Heart right ventricle (tissue), 16 donors: Measurements from ENCODE around the gene GAREM1. TPM values are rescaled to one million over a fixed set of nuclear protein-coding genes. Genes with fewer than 3 reads are reported as not detected.

Experiments used
- ATAC-seq, 8 donors: fragments of 200-7000 bp; cut with Tn5 transposase; one replicate each; pipeline ENCODE4 v1.9.1; 2020; ENCODE audit warnings: mild to moderate bottlenecking in 8 of 8, moderate library complexity in 8 of 8, moderate number of reproducible peaks in 1 of 8
- DNase-seq, 2 donors: peaks; one replicate each; pipeline ENCODE4 v3.0.0-alpha.2; 2020
- H3K27ac ChIP-seq, 10 donors: fragments of 200-600 bp; sonication (generic) in 2 of 10; one replicate each; pipeline versions ENCODE4 v1.5.0 to v1.8.0; 2020 to 2022; ENCODE audit warnings: mild to moderate bottlenecking in 3 of 10
- H3K27me3 ChIP-seq, 7 donors: fragments of 200-600 bp; one replicate each; pipeline ENCODE4 v1.8.0; 2021 to 2022; ENCODE audit warnings: mild to moderate bottlenecking in 2 of 7
- H3K36me3 ChIP-seq, 9 donors: fragments of 200-600 bp; sonication (generic) in 1 of 9; one replicate each; pipeline versions ENCODE4 v1.5.0 to v1.8.0; 2020 to 2022; ENCODE audit warnings: mild to moderate bottlenecking in 2 of 9
- H3K4me1 ChIP-seq, 9 donors: fragments of 200-600 bp; sonication (generic) in 1 of 9; one replicate each; pipeline versions ENCODE4 v1.5.0 to v1.8.0; 2020 to 2022; ENCODE audit warnings: mild to moderate bottlenecking in 4 of 9
- H3K4me3 ChIP-seq, 10 donors: fragments of 200-600 bp; sonication (generic) in 2 of 10; one replicate each; pipeline versions ENCODE4 v1.5.0 to v1.8.0; 2020 to 2022; ENCODE audit warnings: mild to moderate bottlenecking in 7 of 10, moderate library complexity in 2 of 10
- H3K9me3 ChIP-seq, 11 donors: fragments of 200-600 bp in 10 of 11; sonication (generic) in 2 of 11; one replicate each; pipeline versions ENCODE4 v1.5.0 to v1.8.0; 2013 to 2022; ENCODE audit warnings: mild to moderate bottlenecking in 2 of 11, control low read depth in 1 of 11, moderate library complexity in 1 of 11
- CTCF ChIP-seq, 9 donors: fragments of 200-600 bp; sonication (generic) in 2 of 9; IDR thresholded peaks; one replicate each; pipeline versions ENCODE4 v1.5.0 to v1.8.0; 2021 to 2022; ENCODE audit warnings: antibody characterized with exemption in 9 of 9, mild to moderate bottlenecking in 5 of 9, moderate library complexity in 1 of 9
- WGBS, 2 donors: extraction: QIAGEN DNeasy Blood & Tissue Kit; methylation state at CpG; one replicate each; pipeline ENCODE4 v1.1.7; 2013; ENCODE audit warnings: inconsistent platforms in 1 of 2; 5-methylcytosine and 5-hydroxymethylcytosine counted together
- intact Hi-C, 10 donors: fragments of 100-400 bp; cut with DNase I; formaldehyde crosslinking; loops; one replicate each; pipeline versions ENCODE4 v1.11.1 to v1.14.2; 2022
- polyA plus RNA-seq, 2 donors: library from polyadenylated mRNA; stranded (reverse); fragments of 200-250 nt; gene quantifications; one replicate each; pipeline ENCODE4 v1.2.3, GENCODE V29; 2013
- total RNA-seq, 10 donors: library from RNA; stranded (reverse); fragmentation: NEBNext Ultra II Directional in 3 of 10; extraction: Animal tissue kit (Norgen Biotek cat#: 25700) in 3 of 10; gene quantifications; one replicate each; pipeline versions ENCODE4 v1.2.1 to v1.2.4, GENCODE V29; 2021 to 2023
- donor health status: Arrhythmogenic right ventricular cardiomyopathy.
- donor health status: ischemic (EF 13 %, LVEDD 7.1; RV severe dilation, severe dysfunction).
- donor health status: healthy with polysubstance abuse.
- donor health status: DM: no; HTN: yes; CAD: no.
- donor health status: DM: no; HTN: no; CAD: no.
- donor health status: ischemic (EF 25% LVEDD 6.9; RV normal size, moderate dysfunction).
- donor health status: ischemic (EF 25% LVEDD 5.7; RV mildly dilated, moderate dysfunction).
- donor health status: healthy.
- donor health status: DM: yes; HTN: yes; CAD: no.
- donor health status: Ischemic cardiomyopathy.
- donor health status: ischemic (EF 35%, LVEDD 5.7; RV mildly dilated, moderate dysfunction).
- donor health status: nonischemic (EF 11% LVEDD 7.7; RV severe dilation, severe dysfunction).
- donor health status: DM: yes; HTN: yes; CAD: no.
- donor health status: PGD.
- donor health status: ischemic (EF 29% LVEDD 5.4; RV normal size, mild dysfunction).
- donor health status: nonischemic (EF 23%, LVEDD 6.1; RV moderate dilation, normal function).

GAREM1 gene
- total and polyA plus RNA-seq, 12 donors = 2.4 to 26.1 (median 13.4) TPM

GRCh38 chr18:32368991-32369390, 101.7 kb downstream of the GAREM1 start:
- 45 to 65% methylated on average over 4 of the region's 4 CpGs for WGBS, 2 donors
- no peak for TF ChIP-seq CTCF (IDR thresholded peaks at IDR 0.05)
- ATAC-seq (peak in 1 of 8 donors; percentile 34), DNase-seq (no peak)
- Histone ChIP-seq H3K4me3 (no peak overlapping the region), H3K36me3 (no peaks in the 10 kb centered on the region), H3K27me3 (no peaks in the 10 kb centered on the region), H3K27ac (no peak overlapping the region), H3K4me1 (peaks cover 0 to 43% (median 19%) of the 10 kb centered on the region in 9 donors), H3K9me3 (no peaks in the 10 kb centered on the region)
- intact Hi-C loops = no loop called here

GRCh38 chr18:32368170-32368569, 102.5 kb downstream of the GAREM1 start:
- DNase-seq = no peak
- Histone ChIP-seq H3K9me3 (no peaks in the 10 kb centered on the region), H3K27ac (no peak overlapping the region), H3K27me3 (no peaks in the 10 kb centered on the region), H3K4me3 (no peak overlapping the region), H3K4me1 (peaks cover 0 to 37% (median 16%) of the 10 kb centered on the region in 9 donors), H3K36me3 (no peaks in the 10 kb centered on the region)
- intact Hi-C loops = no loop called here
- ATAC-seq = no peak
- no peak for TF ChIP-seq CTCF (IDR thresholded peaks at IDR 0.05)

- H3K9me3 ChIP-seq = no peaks in the 10 kb centered on the region
- DNase-seq (no peak), ATAC-seq (no peak)
- no peaks in the 10 kb centered on the region for H3K27me3 ChIP-seq
- H3K4me1 ChIP-seq = peaks cover 0 to 24% (median 12%) of the 10 kb centered on the region in 9 donors
- H3K27ac ChIP-seq = no peak overlapping the region
- intact Hi-C loops = no loop called here
- WGBS, 2 donors = 37 to 98% methylated on average over 1 of the region's 1 CpG
- no peak overlapping the region for H3K4me3 ChIP-seq
- TF ChIP-seq CTCF (IDR thresholded peaks at IDR 0.05) = no peak
- H3K36me3 ChIP-seq = no peaks in the 10 kb centered on the region
Observed at GRCh38 chr18:32366586-32367538, 103.8 kb downstream of the GAREM1 start.

- Histone ChIP-seq H3K27me3 (no peaks in the 10 kb centered on the region), H3K4me3 (no peak overlapping the region), H3K36me3 (no peaks in the 10 kb centered on the region), H3K9me3 (no peaks in the 10 kb centered on the region), H3K27ac (no peak overlapping the region), H3K4me1 (peaks cover 0 to 21% (median 6%) of the 10 kb centered on the region in 9 donors)
- WGBS, 2 donors = 70 to 76% methylated on average over 1 of the region's 1 CpG
- DNase-seq = no peak
- no peak for ATAC-seq
- intact Hi-C loops = no loop called here
- no peak for TF ChIP-seq CTCF (IDR thresholded peaks at IDR 0.05)
Observed at GRCh38 chr18:32362484-32362883, 108.2 kb downstream of the GAREM1 start.
